ENCODE measurements around the gene FA2H.
"Not testable (repeated sequence)": the region's sequence is repeated elsewhere in the genome, so short reads cannot be mapped to it uniquely, and the experiment has no call there.

FA2H gene

GRCh38 chr16:74797414-74797813, 22.8 kb upstream of the FA2H start:
- H3K4me1 ChIP-seq (ENCODE audit: insufficient read depth, insufficient read length) = no peaks in the 10 kb centered on the region
- TF ChIP-seq ZNF274 (IDR thresholded peaks at IDR 0.05; ENCODE audit: low read depth, low read length) (no peak), YY1 (IDR thresholded peaks at IDR 0.05; ENCODE audit: insufficient read depth, insufficient read length) (no peak), SUZ12 (IDR thresholded peaks at IDR 0.05; ENCODE audit: extremely low read depth, insufficient read depth, insufficient read length) (no peak)
- H3K9me3 ChIP-seq (ENCODE audit: insufficient read depth, low read length) = peaks cover 30% of the 10 kb centered on the region
- no peak overlapping the region for H3K4me3 ChIP-seq (ENCODE audit: insufficient read length, low read depth)
- H3K27me3 ChIP-seq (ENCODE audit: insufficient read depth, insufficient read length) = no peaks in the 10 kb centered on the region
- no peaks in the 10 kb centered on the region for H3K36me3 ChIP-seq (ENCODE audit: insufficient read depth, insufficient read length, low read length)
- H3K9ac ChIP-seq (ENCODE audit: insufficient read length, low read depth) = no peak overlapping the region
- no peak for DNase-seq (ENCODE audit: low read depth, low spot score)

DNA sequence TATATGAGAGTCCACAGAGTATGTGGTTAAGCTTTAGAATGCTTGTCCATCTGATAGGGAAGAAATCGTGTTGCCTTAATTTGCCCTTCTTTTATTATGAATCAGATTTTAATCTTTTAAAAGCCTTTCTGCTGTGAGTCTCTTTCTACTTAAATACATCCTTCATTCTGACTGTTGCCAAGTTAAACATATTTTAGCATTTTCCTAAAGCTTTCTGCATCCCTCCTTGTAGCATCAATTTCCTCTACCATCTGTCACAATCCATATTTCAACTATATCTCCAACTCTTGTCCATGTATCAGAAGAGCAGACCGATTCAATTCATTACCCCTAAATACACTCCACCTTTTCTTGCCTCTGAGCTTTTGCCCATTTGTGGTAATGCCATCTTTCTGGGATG, 20.5 kb upstream of the FA2H start:
- Histone ChIP-seq H3K27me3 (ENCODE audit: insufficient read depth, insufficient read length) (no peaks in the 10 kb centered on the region), H3K36me3 (ENCODE audit: insufficient read depth, insufficient read length, low read length) (no peaks in the 10 kb centered on the region), H3K9ac (ENCODE audit: insufficient read length, low read depth) (no peak overlapping the region), H3K4me3 (ENCODE audit: insufficient read length, low read depth) (no peak overlapping the region), H3K9me3 (ENCODE audit: insufficient read depth, low read length) (peaks cover 21% of the 10 kb centered on the region), H3K4me1 (ENCODE audit: insufficient read depth, insufficient read length) (no peaks in the 10 kb centered on the region)
- no peak for DNase-seq (ENCODE audit: low read depth, low spot score)
- no peak for TF ChIP-seq YY1 (IDR thresholded peaks at IDR 0.05; ENCODE audit: insufficient read depth, insufficient read length)
- no peak for TF ChIP-seq SUZ12 (IDR thresholded peaks at IDR 0.05; ENCODE audit: extremely low read depth, insufficient read depth, insufficient read length)
- TF ChIP-seq ZNF274 (IDR thresholded peaks at IDR 0.05; ENCODE audit: low read depth, low read length) = no peak

DNA sequence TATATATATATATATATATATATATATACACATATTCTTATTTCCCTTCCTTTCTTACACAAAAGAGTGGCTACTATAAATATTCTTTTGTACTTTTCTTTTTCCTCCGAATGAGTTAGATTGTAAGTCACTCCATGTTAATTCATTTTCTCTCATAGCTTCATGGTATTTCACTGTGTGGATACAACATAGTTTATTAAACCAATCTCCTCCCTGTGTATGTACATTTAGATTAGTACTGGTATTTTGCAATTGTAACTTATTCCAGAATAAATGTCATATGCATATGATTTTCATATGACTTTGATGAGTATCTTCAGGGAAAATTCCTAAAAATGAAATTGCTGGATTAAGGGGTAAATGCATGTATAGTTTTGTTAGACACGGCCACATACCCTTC, 20.0 kb upstream of the FA2H start:
- no peak for TF ChIP-seq YY1 (IDR thresholded peaks at IDR 0.05; ENCODE audit: insufficient read depth, insufficient read length)
- no peak for TF ChIP-seq ZNF274 (IDR thresholded peaks at IDR 0.05; ENCODE audit: low read depth, low read length)
- TF ChIP-seq SUZ12 (IDR thresholded peaks at IDR 0.05; ENCODE audit: extremely low read depth, insufficient read depth, insufficient read length) = no peak
- H3K9me3 ChIP-seq (ENCODE audit: insufficient read depth, low read length) = peaks cover 21% of the 10 kb centered on the region
- H3K9ac ChIP-seq (ENCODE audit: insufficient read length, low read depth) = no peak overlapping the region
- H3K4me1 ChIP-seq (ENCODE audit: insufficient read depth, insufficient read length) = no peaks in the 10 kb centered on the region
- no peaks in the 10 kb centered on the region for H3K36me3 ChIP-seq (ENCODE audit: insufficient read depth, insufficient read length, low read length)
- H3K4me3 ChIP-seq (ENCODE audit: insufficient read length, low read depth) = no peak overlapping the region
- no peaks in the 10 kb centered on the region for H3K27me3 ChIP-seq (ENCODE audit: insufficient read depth, insufficient read length)
- no peak for DNase-seq (ENCODE audit: low read depth, low spot score)

DNA sequence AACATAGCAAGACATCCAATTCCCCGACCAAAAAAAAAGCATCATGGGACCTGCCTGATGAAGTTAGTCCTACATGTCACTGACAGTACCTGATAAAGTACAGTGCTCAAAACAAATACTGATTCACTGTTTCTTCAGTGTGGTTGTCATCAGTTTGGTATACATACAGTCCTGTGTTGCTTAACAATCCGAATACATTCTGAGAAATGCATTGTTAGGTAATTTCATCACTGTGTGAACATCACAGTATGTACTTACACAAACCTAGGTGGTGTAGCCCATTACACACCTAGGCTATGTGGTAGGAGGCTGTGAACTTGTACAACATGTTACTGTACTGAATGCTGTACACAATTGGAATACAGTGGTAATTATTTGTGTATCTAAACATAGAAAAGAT, 19.0 kb upstream of the FA2H start:
- Histone ChIP-seq H3K9ac (ENCODE audit: insufficient read length, low read depth) (no peak overlapping the region), H3K4me3 (ENCODE audit: insufficient read length, low read depth) (no peak overlapping the region), H3K4me1 (ENCODE audit: insufficient read depth, insufficient read length) (no peaks in the 10 kb centered on the region), H3K36me3 (ENCODE audit: insufficient read depth, insufficient read length, low read length) (no peaks in the 10 kb centered on the region), H3K9me3 (ENCODE audit: insufficient read depth, low read length) (peaks cover 17% of the 10 kb centered on the region), H3K27me3 (ENCODE audit: insufficient read depth, insufficient read length) (no peaks in the 10 kb centered on the region)
- DNase-seq (ENCODE audit: low read depth, low spot score) = no peak
- no peak for TF ChIP-seq SUZ12 (IDR thresholded peaks at IDR 0.05; ENCODE audit: extremely low read depth, insufficient read depth, insufficient read length)
- TF ChIP-seq YY1 (IDR thresholded peaks at IDR 0.05; ENCODE audit: insufficient read depth, insufficient read length) = no peak
- no peak for TF ChIP-seq ZNF274 (IDR thresholded peaks at IDR 0.05; ENCODE audit: low read depth, low read length)

GRCh38 chr16:74792225-74792624, 17.6 kb upstream of the FA2H start:
- no peaks in the 10 kb centered on the region for H3K4me1 ChIP-seq (ENCODE audit: insufficient read depth, insufficient read length)
- H3K4me3 ChIP-seq (ENCODE audit: insufficient read length, low read depth) = no peak overlapping the region
- DNase-seq (ENCODE audit: low read depth, low spot score) = no peak
- TF ChIP-seq ZNF274 (IDR thresholded peaks at IDR 0.05; ENCODE audit: low read depth, low read length) (no peak), SUZ12 (IDR thresholded peaks at IDR 0.05; ENCODE audit: extremely low read depth, insufficient read depth, insufficient read length) (no peak), YY1 (IDR thresholded peaks at IDR 0.05; ENCODE audit: insufficient read depth, insufficient read length) (no peak)
- no peaks in the 10 kb centered on the region for H3K27me3 ChIP-seq (ENCODE audit: insufficient read depth, insufficient read length)
- no peak overlapping the region for H3K9ac ChIP-seq (ENCODE audit: insufficient read length, low read depth)
- no peaks in the 10 kb centered on the region for H3K36me3 ChIP-seq (ENCODE audit: insufficient read depth, insufficient read length, low read length)
- peaks cover 3% of the 10 kb centered on the region; the same call in 1 of the 2 replicates for H3K9me3 ChIP-seq (ENCODE audit: insufficient read depth, low read length)

DNA sequence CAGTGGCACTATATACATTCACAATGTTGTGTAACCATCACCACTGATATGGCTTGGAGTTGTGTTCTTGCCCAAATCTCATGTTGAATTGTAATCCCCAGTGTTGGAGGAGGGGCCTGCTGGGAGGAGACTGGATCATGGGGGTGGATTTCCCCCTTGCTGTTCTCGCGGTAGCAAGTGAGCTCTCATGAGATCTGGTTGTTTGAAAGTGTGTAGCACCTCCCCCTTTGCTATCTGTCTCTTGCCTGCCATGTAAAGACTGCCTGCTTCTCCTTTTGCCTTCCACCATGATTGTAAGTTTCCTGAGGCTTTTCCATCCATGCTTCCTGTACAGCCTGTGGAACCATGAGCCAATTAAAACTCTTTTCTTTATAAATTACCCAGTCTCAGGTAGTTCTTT, 17.1 kb upstream of the FA2H start:
- not testable (repeated sequence) for DNase-seq (ENCODE audit: low read depth, low spot score); H3K4me3 ChIP-seq (ENCODE audit: insufficient read length, low read depth); H3K27me3 ChIP-seq (ENCODE audit: insufficient read depth, insufficient read length); H3K9me3 ChIP-seq (ENCODE audit: insufficient read depth, low read length); H3K4me1 ChIP-seq (ENCODE audit: insufficient read depth, insufficient read length); H3K36me3 ChIP-seq (ENCODE audit: insufficient read depth, insufficient read length, low read length); H3K9ac ChIP-seq (ENCODE audit: insufficient read length, low read depth)

DNA sequence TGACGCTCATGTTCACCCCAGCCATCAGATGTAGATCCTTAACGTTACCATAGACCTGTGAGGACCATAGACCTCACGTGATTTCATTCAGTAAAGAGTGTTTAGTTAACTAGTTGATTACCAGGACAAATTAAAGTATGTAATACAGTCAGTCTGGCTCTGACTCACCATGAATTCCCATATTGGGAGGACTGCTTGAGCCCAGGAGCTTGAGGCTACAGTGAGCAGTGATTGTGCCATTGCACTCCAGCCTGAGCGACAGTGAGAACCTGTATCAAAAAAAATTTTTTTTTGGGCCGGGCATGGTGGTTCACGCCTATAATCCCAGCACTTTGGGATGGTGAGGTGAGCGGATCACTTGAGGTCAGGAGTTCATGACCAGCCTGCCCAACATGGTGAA, 13.5 kb upstream of the FA2H start:
- TF ChIP-seq SUZ12 (IDR thresholded peaks at IDR 0.05; ENCODE audit: extremely low read depth, insufficient read depth, insufficient read length) (no peak), ZNF274 (IDR thresholded peaks at IDR 0.05; ENCODE audit: low read depth, low read length) (no peak), YY1 (IDR thresholded peaks at IDR 0.05; ENCODE audit: insufficient read depth, insufficient read length) (no peak)
- H3K9ac ChIP-seq (ENCODE audit: insufficient read length, low read depth) = no peak overlapping the region
- H3K36me3 ChIP-seq (ENCODE audit: insufficient read depth, insufficient read length, low read length) = no peaks in the 10 kb centered on the region
- no peak for DNase-seq (ENCODE audit: low read depth, low spot score)
- no peaks in the 10 kb centered on the region for H3K27me3 ChIP-seq (ENCODE audit: insufficient read depth, insufficient read length)
- H3K4me1 ChIP-seq (ENCODE audit: insufficient read depth, insufficient read length) = no peaks in the 10 kb centered on the region
- H3K9me3 ChIP-seq (ENCODE audit: insufficient read depth, low read length) = no peaks in the 10 kb centered on the region
- H3K4me3 ChIP-seq (ENCODE audit: insufficient read length, low read depth) = no peak overlapping the region

- TF ChIP-seq SUZ12 (IDR thresholded peaks at IDR 0.05; ENCODE audit: extremely low read depth, insufficient read depth, insufficient read length) = no peak
- no peak for TF ChIP-seq ZNF274 (IDR thresholded peaks at IDR 0.05; ENCODE audit: low read depth, low read length)
- no peak for TF ChIP-seq YY1 (IDR thresholded peaks at IDR 0.05; ENCODE audit: insufficient read depth, insufficient read length)
- H3K4me3 ChIP-seq (ENCODE audit: insufficient read length, low read depth) = no peak overlapping the region
- H3K9me3 ChIP-seq (ENCODE audit: insufficient read depth, low read length) = no peaks in the 10 kb centered on the region
- H3K36me3 ChIP-seq (ENCODE audit: insufficient read depth, insufficient read length, low read length) = no peaks in the 10 kb centered on the region
- no peak for DNase-seq (ENCODE audit: low read depth, low spot score)
- no peak overlapping the region for H3K9ac ChIP-seq (ENCODE audit: insufficient read length, low read depth)
- H3K4me1 ChIP-seq (ENCODE audit: insufficient read depth, insufficient read length) = no peaks in the 10 kb centered on the region
- no peaks in the 10 kb centered on the region for H3K27me3 ChIP-seq (ENCODE audit: insufficient read depth, insufficient read length)
Observed at GRCh38 chr16:74785031-74785430, 10.4 kb upstream of the FA2H start.
